Muscle of leg (tissue), 11 donors: ENCODE measurements around the gene EBNA1BP2. TPM values are rescaled to one million over a fixed set of nuclear protein-coding genes. Genes with fewer than 3 reads are reported as not detected.
"Not testable (repeated sequence)": the region's sequence is repeated elsewhere in the genome, so short reads cannot be mapped to it uniquely, and the experiment has no call there.

Experiments
- DNase-seq: peaks from one replicate; pipeline ENCODE4 v3.0.0; 2013
- H3K27ac ChIP-seq: one replicate; pipeline ENCODE4 v1.5.1; 2013; ENCODE audit warnings: mild to moderate bottlenecking, low read length, control low read depth
- H3K27me3 ChIP-seq: one replicate; pipeline ENCODE4 v1.6.1; 2013; ENCODE audit warnings: low read length; ENCODE audit not compliant: control insufficient read depth, insufficient read depth
- H3K36me3 ChIP-seq: one replicate; pipeline ENCODE4 v1.6.1; 2013; ENCODE audit warnings: low read length; ENCODE audit not compliant: control insufficient read depth, insufficient read depth
- H3K4me1 ChIP-seq: one replicate; pipeline ENCODE4 v1.6.1; 2013; ENCODE audit warnings: low read length; ENCODE audit not compliant: control insufficient read depth, insufficient read depth
- H3K4me3 ChIP-seq: one replicate; pipeline ENCODE4 v1.5.1; 2013; ENCODE audit warnings: low read length, control low read depth
- H3K9me3 ChIP-seq: replicated peaks from 2 replicates; pipeline ENCODE4 v1.6.1; 2013; ENCODE audit warnings: low read depth, low read length; ENCODE audit not compliant: control insufficient read depth
- WGBS: methylation state at CpG from one replicate; pipeline ENCODE4 v1.1.5; 2013; ENCODE audit warnings: missing lambda C conversion rate; ENCODE audit not compliant: insufficient coverage; 5-methylcytosine and 5-hydroxymethylcytosine counted together
- polyA plus RNA-seq, 8 donors: library from polyadenylated mRNA; unstranded; fragments of 120-200 nt; gene quantifications; one replicate each; pipeline versions ENCODE4 v1.2.1 to v1.2.3, GENCODE V29; 2013; ENCODE audit warnings: inconsistent platforms in 1 of 8, low replicate concordance in 1 of 8; ENCODE audit not compliant: insufficient read length in 8 of 8, insufficient read depth in 1 of 8
- total RNA-seq: library from RNA; stranded (reverse); fragments of 120-200 nt; gene quantifications from one replicate; pipeline ENCODE4 v1.2.4, GENCODE V29; 2013

EBNA1BP2 gene
- total and polyA plus RNA-seq, 9 donors: 35.8 to 43.6 (median 39.2) TPM

- WGBS: 0% methylated on average over 23 of the region's 47 CpGs
- Histone ChIP-seq H3K9me3 (no peaks in the 10 kb centered on the region), H3K4me3 (peak overlapping the region; percentile 11), H3K27ac (no peak overlapping the region), H3K27me3 (peaks cover 36% of the 10 kb centered on the region), H3K36me3 (no peaks in the 10 kb centered on the region), H3K4me1 (peaks cover 12% of the 10 kb centered on the region)
- peak; percentile 69 for DNase-seq
Measured at GRCh38 chr1:43147625-43148327, 24.3 kb downstream of the EBNA1BP2 start.

DNA sequence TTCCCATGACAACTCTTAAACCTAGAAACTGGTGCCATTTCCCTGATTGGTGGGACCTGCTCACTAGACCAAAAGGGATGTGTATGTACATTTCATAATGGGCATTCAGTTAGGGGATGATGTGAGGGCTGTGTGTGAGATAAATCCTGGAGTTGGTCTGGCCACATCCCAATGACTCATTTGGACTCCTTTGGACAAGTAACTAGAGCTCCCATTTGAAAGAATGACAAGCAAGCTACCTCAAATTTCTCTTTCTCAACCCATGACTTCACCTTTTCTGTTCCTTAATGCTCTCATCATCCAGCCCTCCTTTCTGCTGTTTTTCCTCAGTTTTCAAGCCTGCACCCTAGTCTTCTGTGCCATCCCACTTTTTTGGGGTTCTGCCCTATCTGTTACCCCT is 27.9 kb downstream of the EBNA1BP2 start:
- Histone ChIP-seq H3K36me3 (no peaks in the 10 kb centered on the region), H3K27ac (no peak overlapping the region), H3K4me3 (no peak overlapping the region), H3K4me1 (peaks cover 12% of the 10 kb centered on the region), H3K9me3 (peaks cover 5% of the 10 kb centered on the region), H3K27me3 (peaks cover 31% of the 10 kb centered on the region)
- no peak for DNase-seq

DNA sequence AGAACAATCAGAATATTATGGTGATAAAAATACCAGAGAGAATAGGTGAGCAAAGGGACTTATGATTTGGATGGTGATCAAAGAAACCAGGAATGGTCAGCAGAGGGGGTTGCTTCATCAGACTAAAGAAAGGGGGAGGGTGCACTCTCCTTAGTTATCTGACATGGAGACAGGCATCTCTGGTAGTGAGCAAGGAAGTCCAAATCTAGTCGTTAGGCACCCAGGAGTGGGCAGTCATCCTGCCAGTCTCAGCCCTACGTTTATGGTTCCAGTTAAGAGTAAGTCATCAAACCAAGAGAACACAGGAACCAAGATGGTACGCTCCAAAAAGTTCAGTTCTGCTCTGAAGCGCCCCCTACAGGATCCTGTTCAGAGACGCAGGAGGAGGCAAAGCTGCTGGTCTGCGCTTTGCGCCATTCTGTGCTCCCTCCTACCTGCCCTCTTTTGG is 28.6 kb downstream of the EBNA1BP2 start:
- Histone ChIP-seq H3K4me3 (no peak overlapping the region), H3K27ac (no peak overlapping the region), H3K36me3 (no peaks in the 10 kb centered on the region), H3K4me1 (peaks cover 10% of the 10 kb centered on the region), H3K9me3 (peaks cover 5% of the 10 kb centered on the region), H3K27me3 (peaks cover 24% of the 10 kb centered on the region)
- no peak for DNase-seq
- WGBS: 18% methylated on average over 7 of the region's 7 CpGs

DNA sequence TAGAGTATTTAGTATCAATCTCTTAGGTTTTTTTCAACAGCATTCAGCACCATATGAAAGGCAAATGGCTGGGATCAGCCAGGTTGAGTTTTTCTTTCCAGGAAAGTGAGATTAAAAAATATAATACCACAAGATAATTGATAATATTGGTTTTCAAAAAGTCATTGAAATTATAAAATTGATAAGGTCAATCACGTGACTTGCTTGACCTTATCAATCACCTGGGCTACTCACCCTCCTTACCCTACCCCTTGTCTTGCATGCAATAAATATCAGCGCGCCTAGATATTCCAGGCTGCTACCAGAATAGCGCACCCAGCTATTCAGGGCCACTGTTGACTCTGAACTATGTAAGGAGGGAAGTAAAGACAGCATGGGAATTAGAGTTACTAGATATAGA is 31.5 kb downstream of the EBNA1BP2 start:
- Histone ChIP-seq H3K4me1 (no peaks in the 10 kb centered on the region), H3K27me3 (peaks cover 15% of the 10 kb centered on the region), H3K9me3 (peaks cover 5% of the 10 kb centered on the region), H3K36me3 (no peaks in the 10 kb centered on the region), H3K4me3 (no peak overlapping the region), H3K27ac (no peak overlapping the region)
- DNase-seq: no peak
- WGBS: 100% methylated on average over 3 of the region's 4 CpGs

DNA sequence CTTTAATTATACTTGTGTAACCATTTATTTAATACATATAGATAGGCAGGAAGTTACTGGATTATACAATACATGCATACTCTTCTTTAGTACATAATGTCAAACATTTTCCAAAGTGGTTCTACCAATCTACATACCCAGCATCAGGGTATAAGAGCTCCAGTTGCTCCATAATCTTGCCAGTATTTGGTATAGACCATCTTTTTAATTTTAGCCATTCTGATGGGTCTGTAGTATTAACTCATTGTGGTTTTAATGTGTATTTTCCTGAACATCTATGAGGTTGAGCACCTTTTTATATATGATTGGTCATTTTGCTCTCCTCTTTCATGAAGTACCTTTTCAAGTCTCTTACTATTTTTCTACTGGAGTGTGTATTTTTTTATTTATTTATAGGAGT is 32.1 kb downstream of the EBNA1BP2 start:
- Histone ChIP-seq H3K27me3 (peaks cover 15% of the 10 kb centered on the region), H3K27ac (no peak overlapping the region), H3K4me1 (no peaks in the 10 kb centered on the region), H3K9me3 (peaks cover 5% of the 10 kb centered on the region), H3K36me3 (no peaks in the 10 kb centered on the region), H3K4me3 (no peak overlapping the region)
- DNase-seq: no peak

- H3K4me1 ChIP-seq, H3K27ac ChIP-seq, H3K36me3 ChIP-seq, DNase-seq, H3K9me3 ChIP-seq, H3K4me3 ChIP-seq: not testable (repeated sequence)
- WGBS: 89% methylated on average over 6 of the region's 8 CpGs
- peaks cover 13% of the 10 kb centered on the region for H3K27me3 ChIP-seq
Measured at GRCh38 chr1:43139295-43139694, 32.8 kb downstream of the EBNA1BP2 start.

DNA sequence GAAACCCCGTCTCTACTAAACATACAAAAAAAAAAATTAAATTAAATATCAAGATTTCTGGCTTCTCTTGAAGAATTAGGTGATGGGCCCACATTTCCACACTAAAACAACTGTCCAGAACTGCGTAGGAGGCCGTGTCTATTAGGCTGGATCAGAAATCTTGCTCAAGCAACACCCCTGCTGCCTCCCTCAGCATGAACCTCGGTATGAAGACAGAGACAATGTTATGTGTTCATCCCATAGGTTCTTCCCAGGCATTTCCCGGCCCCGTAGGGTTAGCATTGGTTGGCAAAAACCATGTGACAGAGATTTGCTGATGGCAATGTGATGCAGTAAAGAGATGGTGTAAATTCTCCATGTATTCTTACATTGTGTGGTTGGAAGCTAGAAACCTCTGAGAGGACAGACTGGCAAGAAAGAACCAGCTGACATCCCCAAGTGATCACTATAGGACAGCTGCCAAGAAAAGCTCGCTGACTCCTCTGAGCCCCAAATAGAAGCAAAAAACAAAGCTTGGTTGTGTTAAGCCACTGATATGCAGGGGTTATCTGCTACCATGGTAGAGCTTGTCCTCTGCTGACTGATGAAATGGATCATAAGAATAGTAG is 34.5 kb downstream of the EBNA1BP2 start:
- no peak overlapping the region for H3K4me3 ChIP-seq
- no peaks in the 10 kb centered on the region for H3K36me3 ChIP-seq
- peaks cover 5% of the 10 kb centered on the region for H3K9me3 ChIP-seq
- no peaks in the 10 kb centered on the region for H3K4me1 ChIP-seq
- DNase-seq: peak; percentile 20
- H3K27ac ChIP-seq: no peak overlapping the region
- H3K27me3 ChIP-seq: peaks cover 7% of the 10 kb centered on the region
- WGBS: 92% methylated on average over 2 of the region's 7 CpGs

DNA sequence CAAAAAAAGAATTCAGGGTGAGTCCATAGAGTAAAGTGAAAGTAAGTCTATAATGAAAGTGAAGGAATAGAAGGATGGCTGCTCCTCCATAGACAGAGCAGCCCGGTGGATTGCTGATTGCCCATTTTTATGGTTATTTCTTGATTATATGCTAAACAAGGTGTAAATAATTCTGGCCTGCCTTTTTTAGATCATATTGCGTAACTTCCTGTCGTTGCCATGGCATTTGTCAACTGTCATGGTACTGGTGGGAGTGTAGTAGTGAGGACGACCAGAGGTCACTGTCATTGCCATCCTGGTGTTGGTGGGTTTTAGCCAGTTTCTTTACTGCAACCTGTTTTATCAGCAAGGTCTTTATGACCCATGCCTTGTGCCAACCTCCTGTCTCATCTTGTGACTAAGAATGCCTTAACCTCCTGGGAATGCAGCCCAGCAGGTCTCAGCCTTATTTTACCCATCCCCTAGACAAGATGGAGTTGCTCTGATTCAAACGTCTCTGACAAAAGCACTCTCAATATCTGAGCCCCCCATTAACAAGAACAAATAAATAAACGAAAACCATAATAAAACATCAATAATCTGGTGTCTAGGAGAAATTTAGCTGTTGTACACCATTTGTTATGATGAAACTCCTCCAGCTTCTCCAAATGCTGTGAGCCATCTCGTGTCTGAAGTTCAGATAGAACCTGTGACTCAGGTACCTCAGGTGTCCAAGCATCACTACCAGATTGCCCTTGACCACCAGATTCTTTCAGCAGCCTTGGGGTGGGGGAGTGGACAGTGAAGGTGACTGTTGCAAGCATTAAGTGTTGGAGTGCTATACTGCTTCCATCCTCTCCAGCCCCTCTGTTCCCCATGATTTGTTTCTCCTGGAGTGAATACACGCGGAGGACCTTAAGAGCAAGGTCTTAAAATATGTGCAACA is 36.0 kb downstream of the EBNA1BP2 start:
- Histone ChIP-seq H3K4me1 (no peaks in the 10 kb centered on the region), H3K36me3 (no peaks in the 10 kb centered on the region), H3K9me3 (peaks cover 5% of the 10 kb centered on the region), H3K4me3 (no peak overlapping the region), H3K27me3 (peaks cover 5% of the 10 kb centered on the region), H3K27ac (no peak overlapping the region)
- WGBS: 60% methylated on average over 2 of the region's 9 CpGs
- no peak for DNase-seq

GRCh38 chr1:43134640-43135039 is 37.5 kb downstream of the EBNA1BP2 start:
- H3K27me3 ChIP-seq: peaks cover 5% of the 10 kb centered on the region
- no peak overlapping the region for H3K27ac ChIP-seq
- no peak for DNase-seq
- no peaks in the 10 kb centered on the region for H3K4me1 ChIP-seq
- peaks cover 1% of the 10 kb centered on the region for H3K9me3 ChIP-seq
- H3K4me3 ChIP-seq: no peak overlapping the region
- H3K36me3 ChIP-seq: no peaks in the 10 kb centered on the region

DNA sequence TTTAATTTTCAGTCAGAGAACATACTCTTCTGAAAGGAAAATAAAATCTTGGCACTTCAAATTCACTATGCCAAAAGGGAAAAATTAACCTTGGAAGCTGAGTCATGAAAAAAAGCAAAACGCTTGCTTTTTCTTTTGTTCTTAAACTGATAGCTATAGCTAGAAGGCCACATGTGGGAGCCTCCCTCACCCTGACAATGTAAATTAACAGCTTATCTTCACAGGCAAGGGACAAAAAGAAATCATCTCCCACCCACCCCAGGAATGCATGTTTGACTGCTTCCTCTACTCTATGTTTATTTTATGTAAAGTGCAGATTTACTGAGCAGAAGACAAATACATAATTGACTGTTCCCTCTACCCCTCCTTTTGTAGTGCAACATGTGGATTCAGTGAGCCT is 38.0 kb downstream of the EBNA1BP2 start:
- Histone ChIP-seq H3K27me3 (peaks cover 7% of the 10 kb centered on the region), H3K4me3 (no peak overlapping the region), H3K36me3 (no peaks in the 10 kb centered on the region), H3K9me3 (no peaks in the 10 kb centered on the region), H3K27ac (no peak overlapping the region), H3K4me1 (no peaks in the 10 kb centered on the region)
- DNase-seq: no peak
- 60% methylated on average over 1 of the region's 1 CpG for WGBS
